Measurements from ENCODE around the gene GUCY1B1.

Gene GUCY1B1

GRCh38 chr4:155758481-155759371 is at the start of gene GUCY1B1:
TSS of gene GUCY1B1 (plus strand) at chr4:155759021. CDS start at chr4:155759141, 120 bp downstream.
- peak; percentile 96 for DNase-seq

GRCh38 chr4:155709918-155710317 is 48.9 kb upstream of the GUCY1B1 start:
- no peak for DNase-seq

- no peak for DNase-seq
Measured at GRCh38 chr4:155711556-155711955, 47.3 kb upstream of the GUCY1B1 start.

GRCh38 chr4:155712846-155713245 is 46.0 kb upstream of the GUCY1B1 start:
- no peak for DNase-seq

- DNase-seq: no peak
Measured at GRCh38 chr4:155713911-155714310, 44.9 kb upstream of the GUCY1B1 start.

- DNase-seq: no peak
Measured at GRCh38 chr4:155722336-155722735, 36.5 kb upstream of the GUCY1B1 start.

GRCh38 chr4:155722816-155723499 is 35.9 kb upstream of the GUCY1B1 start:
- DNase-seq: no peak

- DNase-seq: no peak
Measured at GRCh38 chr4:155724731-155725130, 34.1 kb upstream of the GUCY1B1 start.

- DNase-seq: peak; percentile 19
Measured at GRCh38 chr4:155734065-155734464, 24.8 kb upstream of the GUCY1B1 start.

- DNase-seq: no peak
Measured at GRCh38 chr4:155734951-155735350, 23.9 kb upstream of the GUCY1B1 start.

- DNase-seq: no peak
Measured at GRCh38 chr4:155735496-155735895, 23.3 kb upstream of the GUCY1B1 start.

GRCh38 chr4:155738548-155738947 is 20.3 kb upstream of the GUCY1B1 start:
- DNase-seq: no peak

- no peak for DNase-seq
Measured at GRCh38 chr4:155741546-155741945, 17.3 kb upstream of the GUCY1B1 start.

GRCh38 chr4:155742310-155743015 is 16.4 kb upstream of the GUCY1B1 start:
- no peak for DNase-seq

GRCh38 chr4:155745984-155746383 is 12.8 kb upstream of the GUCY1B1 start:
- DNase-seq: no peak

- DNase-seq: no peak
Measured at GRCh38 chr4:155748039-155748438, 10.8 kb upstream of the GUCY1B1 start.

GRCh38 chr4:155749041-155749440 is 9.8 kb upstream of the GUCY1B1 start:
- no peak for DNase-seq

- DNase-seq: no peak
Measured at GRCh38 chr4:155751569-155751968, 7.3 kb upstream of the GUCY1B1 start.

- no peak for DNase-seq
Measured at GRCh38 chr4:155757745-155758265, 1.0 kb upstream of the GUCY1B1 start.

- no peak for DNase-seq
Measured at GRCh38 chr4:155759372-155760252, 791 bp downstream of the GUCY1B1 start.

GRCh38 chr4:155761047-155761446 is 2.2 kb downstream of the GUCY1B1 start:
- no peak for DNase-seq

GRCh38 chr4:155761916-155762315 is 3.1 kb downstream of the GUCY1B1 start:
- DNase-seq: no peak
